Immature natural killer cell (primary cell): Measurements from ENCODE around the gene SAMD13. TPM values are rescaled to one million over a fixed set of nuclear protein-coding genes. Genes with fewer than 3 reads are reported as not detected.

ENCODE experiments used
- DNase-seq, 3 donors: peaks; one replicate each; pipeline ENCODE4 v3.0.0; 2022; ENCODE audit warnings: mixed read lengths in 1 of 3
- H3K27ac Mint-ChIP-seq, 6 donors: one replicate each; pipeline ENCODE4 v1.8.0; 2020; ENCODE audit warnings: mixed read lengths in 6 of 6, mild to moderate bottlenecking in 5 of 6, inconsistent platforms in 4 of 6, moderate library complexity in 3 of 6
- H3K27me3 Mint-ChIP-seq, 3 donors: one replicate each; pipeline ENCODE4 v1.8.0; 2020 to 2021; ENCODE audit warnings: low read depth in 3 of 3, mild to moderate bottlenecking in 3 of 3, mixed read lengths in 3 of 3, moderate library complexity in 3 of 3, inconsistent platforms in 1 of 3
- H3K36me3 Mint-ChIP-seq, 3 donors: one replicate each; pipeline ENCODE4 v1.8.0; 2020; ENCODE audit warnings: mixed read lengths in 3 of 3, inconsistent platforms in 2 of 3, mild to moderate bottlenecking in 2 of 3
- H3K4me1 Mint-ChIP-seq, 2 donors: one replicate each; pipeline ENCODE4 v1.8.0; 2020; ENCODE audit warnings: inconsistent platforms in 2 of 2, mild to moderate bottlenecking in 2 of 2, mixed read lengths in 2 of 2, moderate library complexity in 1 of 2
- H3K4me3 Mint-ChIP-seq, 5 donors: one replicate each; pipeline ENCODE4 v1.8.0; 2020; ENCODE audit warnings: mild to moderate bottlenecking in 5 of 5, mixed read lengths in 5 of 5, inconsistent platforms in 3 of 5, moderate library complexity in 3 of 5
- H3K9me3 Mint-ChIP-seq, 6 donors: one replicate each; pipeline ENCODE4 v1.8.0; 2020; ENCODE audit warnings: mild to moderate bottlenecking in 6 of 6, mixed read lengths in 6 of 6, inconsistent platforms in 4 of 6, moderate library complexity in 3 of 6
- polyA plus RNA-seq, 3 donors: library from polyadenylated mRNA; unstranded; fragments of 300-500 nt; fragmentation: Illumina TruSeq; gene quantifications; one replicate each; pipeline ENCODE4 v1.2.3, GENCODE V29; 2021

Gene SAMD13
- polyA plus RNA-seq, 3 donors from 2014 or later = 1.2 TPM; not detected in 2

DNA sequence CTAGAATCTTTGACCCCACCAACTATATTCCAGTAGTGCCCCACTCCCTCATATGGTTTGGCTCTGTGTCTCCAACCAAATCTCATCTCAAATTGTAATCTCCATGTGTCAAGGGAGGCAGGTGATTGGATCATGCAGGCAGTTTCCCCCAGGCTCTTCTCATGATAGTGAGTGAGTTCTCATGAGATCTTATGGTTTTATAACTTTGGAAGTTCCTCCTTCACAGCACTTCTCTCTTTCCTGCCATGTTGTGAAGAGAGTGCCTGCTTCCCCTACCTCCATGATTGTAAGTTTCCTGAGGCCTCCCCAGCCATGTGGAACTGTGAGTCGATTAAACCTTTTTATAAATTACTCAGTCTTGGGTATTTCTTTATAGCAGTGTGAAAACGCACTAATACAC, 7.7 kb upstream of the SAMD13 start:
- Mint-ChIP-seq H3K27ac (no peak overlapping the region), H3K4me3 (no peak overlapping the region), H3K36me3 (peaks cover 3 to 10% (median 8%) of the 10 kb centered on the region in 3 donors), H3K27me3 (peaks cover 3 to 5% (median 4%) of the 10 kb centered on the region in 3 donors), H3K9me3 (peaks cover 2 to 10% (median 7%) of the 10 kb centered on the region in 6 donors), H3K4me1 (peaks cover 6 to 8% of the 10 kb centered on the region in 2 donors)
- no peak for DNase-seq

DNA sequence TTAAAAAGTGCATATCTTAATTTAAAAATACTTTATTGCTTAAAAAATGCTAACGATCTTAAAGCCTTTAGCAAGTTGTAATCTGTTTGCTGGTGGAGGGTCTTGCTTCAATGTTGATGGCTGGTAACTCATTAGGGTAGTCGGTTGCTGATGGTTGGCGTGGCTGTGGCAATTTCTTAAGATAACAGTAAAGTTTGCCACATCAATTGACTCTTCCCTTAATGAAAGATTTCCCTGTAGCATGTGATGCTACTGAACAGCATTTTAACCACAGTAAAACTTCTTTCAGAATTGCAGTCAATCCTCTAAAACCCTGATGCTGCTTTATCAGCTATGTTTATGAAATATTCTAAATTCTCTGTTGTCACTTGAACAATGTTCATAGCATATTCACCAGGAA, 6.8 kb upstream of the SAMD13 start:
- peaks cover 0 to 5% (median 0%) of the 10 kb centered on the region in 3 donors for H3K36me3 Mint-ChIP-seq
- H3K4me1 Mint-ChIP-seq = peaks cover 10 to 16% of the 10 kb centered on the region in 2 donors
- peaks cover 0 to 2% (median under 1%) of the 10 kb centered on the region in 6 donors for H3K9me3 Mint-ChIP-seq
- no peak for DNase-seq
- no peak overlapping the region for H3K4me3 Mint-ChIP-seq
- H3K27me3 Mint-ChIP-seq = peaks cover 3 to 7% (median 5%) of the 10 kb centered on the region in 3 donors
- H3K27ac Mint-ChIP-seq = no peak overlapping the region

DNA sequence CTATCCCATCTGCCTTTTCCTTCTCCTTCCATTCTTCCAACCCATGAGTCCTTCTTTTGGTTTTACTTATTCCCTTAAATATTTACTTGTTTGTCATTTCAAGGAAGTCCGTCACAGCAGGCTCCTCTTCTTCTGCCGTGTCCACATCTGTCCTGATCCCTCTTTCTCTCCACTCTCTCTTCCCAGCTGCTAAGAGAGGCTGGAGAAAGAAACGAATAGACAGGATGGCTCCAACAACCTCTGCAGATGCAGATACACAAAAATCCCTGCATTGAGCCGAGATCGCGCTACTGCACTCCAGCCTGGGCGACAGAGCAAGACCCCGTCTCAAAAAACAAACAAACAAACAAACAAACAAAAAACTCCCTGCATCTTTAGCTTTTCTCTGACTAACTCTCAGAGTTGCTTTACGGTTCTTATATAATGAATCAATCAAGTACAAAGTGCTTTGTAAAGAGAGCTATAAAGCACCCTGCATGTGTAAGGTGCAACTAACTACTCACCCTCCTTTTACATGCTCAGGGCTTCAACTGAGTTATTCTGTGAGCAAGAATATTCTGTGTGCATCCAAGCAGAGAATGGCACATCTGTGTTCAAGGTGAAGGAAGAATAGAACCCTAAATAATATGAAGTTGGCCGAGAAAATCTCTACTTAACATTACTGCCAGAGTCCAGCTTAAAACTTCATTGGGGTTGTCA, 3.8 kb upstream of the SAMD13 start:
- H3K9me3 Mint-ChIP-seq = peaks cover 0 to 2% (median 0%) of the 10 kb centered on the region in 6 donors
- H3K36me3 Mint-ChIP-seq = peaks cover 0 to 5% (median 0%) of the 10 kb centered on the region in 3 donors
- H3K4me3 Mint-ChIP-seq = peak overlapping the region; percentile 84 to 93 (median 92)
- peak overlapping the region in 1 of 6 donors; percentile 21 for H3K27ac Mint-ChIP-seq
- H3K4me1 Mint-ChIP-seq = peaks cover 22 to 38% of the 10 kb centered on the region in 2 donors
- DNase-seq = no peak
- peaks cover 3 to 7% (median 4%) of the 10 kb centered on the region in 3 donors for H3K27me3 Mint-ChIP-seq

- Mint-ChIP-seq H3K9me3 (peaks cover 0 to 2% (median 0%) of the 10 kb centered on the region in 6 donors), H3K4me3 (peak overlapping the region; percentile 84 to 93 (median 92)), H3K27me3 (peaks cover 3 to 7% (median 4%) of the 10 kb centered on the region in 3 donors), H3K27ac (peak overlapping the region in 2 of 6 donors; percentile 21 to 61), H3K4me1 (peaks cover 28 to 44% of the 10 kb centered on the region in 2 donors), H3K36me3 (peaks cover 0 to 5% (median 0%) of the 10 kb centered on the region in 3 donors)
- DNase-seq = peak; percentile 45 to 49 (median 45)
These were observed 3.2 kb upstream of the SAMD13 start for GRCh38 chr1:84298328-84298683.

GRCh38 chr1:84298684-84299535, 2.6 kb upstream of the SAMD13 start:
- peak in 1 of 3 donors; percentile 31 for DNase-seq
- Mint-ChIP-seq H3K27me3 (peaks cover 3 to 7% (median 4%) of the 10 kb centered on the region in 3 donors), H3K4me3 (peak overlapping the region; percentile 84 to 93 (median 92)), H3K4me1 (peaks cover 30 to 50% of the 10 kb centered on the region in 2 donors), H3K36me3 (peaks cover 0 to 5% (median 0%) of the 10 kb centered on the region in 3 donors), H3K9me3 (peaks cover 0 to 2% (median 0%) of the 10 kb centered on the region in 6 donors), H3K27ac (peak overlapping the region in 4 of 6 donors; percentile 54 to 64 (median 62))

DNA sequence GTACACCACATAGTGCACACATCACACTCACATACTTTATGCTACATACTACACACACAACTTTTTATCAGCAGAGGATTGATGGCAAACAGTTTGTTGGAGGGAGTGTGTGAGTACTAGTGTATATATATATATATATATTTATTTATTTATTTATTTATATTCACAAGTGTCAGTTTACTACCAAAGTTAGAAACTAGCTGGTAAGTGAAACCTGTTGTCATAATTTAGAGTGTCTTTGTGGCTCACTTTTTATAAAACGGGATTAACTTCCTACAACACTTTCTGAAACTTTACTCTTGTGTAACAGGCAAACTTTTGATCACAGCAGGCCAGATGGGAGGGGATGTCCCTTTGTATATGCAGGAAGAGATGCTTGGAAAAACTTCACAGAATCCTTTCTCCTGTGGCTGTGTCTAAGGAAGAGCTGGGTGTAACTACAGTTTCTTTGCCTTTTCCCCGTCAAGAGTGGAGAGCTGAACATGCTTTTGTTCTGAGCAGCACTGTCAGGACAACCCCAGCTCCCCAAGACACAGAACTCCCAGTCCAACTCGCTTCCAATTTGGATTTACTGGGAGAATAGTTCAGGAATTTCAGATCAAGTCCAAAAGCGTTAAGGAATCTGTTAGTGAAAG, 1.9 kb upstream of the SAMD13 start:
- Mint-ChIP-seq H3K36me3 (no peaks in the 10 kb centered on the region), H3K4me3 (peak overlapping the region; percentile 84 to 93 (median 92)), H3K9me3 (no peaks in the 10 kb centered on the region), H3K4me1 (peaks cover 30 to 50% of the 10 kb centered on the region in 2 donors), H3K27me3 (peaks cover 1 to 9% (median 2%) of the 10 kb centered on the region in 3 donors), H3K27ac (peak overlapping the region in 2 of 6 donors; percentile 63 to 64)
- DNase-seq = no peak

- peak overlapping the region in 2 of 5 donors; percentile 3 to 27 for H3K4me3 Mint-ChIP-seq
- H3K27ac Mint-ChIP-seq = no peak overlapping the region
- no peaks in the 10 kb centered on the region for H3K36me3 Mint-ChIP-seq
- DNase-seq = no peak
- no peaks in the 10 kb centered on the region for H3K9me3 Mint-ChIP-seq
- peaks cover 30 to 50% of the 10 kb centered on the region in 2 donors for H3K4me1 Mint-ChIP-seq
- peaks cover 1 to 11% (median 2%) of the 10 kb centered on the region in 3 donors for H3K27me3 Mint-ChIP-seq
These were observed 1.0 kb upstream of the SAMD13 start for GRCh38 chr1:84300501-84300900.

- Mint-ChIP-seq H3K27ac (no peak overlapping the region), H3K27me3 (peaks cover 1 to 11% (median 2%) of the 10 kb centered on the region in 3 donors), H3K9me3 (no peaks in the 10 kb centered on the region), H3K4me3 (peak overlapping the region; percentile 56 to 82 (median 75)), H3K4me1 (peaks cover 30 to 50% of the 10 kb centered on the region in 2 donors), H3K36me3 (no peaks in the 10 kb centered on the region)
- no peak for DNase-seq
These were observed 377 bp downstream of the SAMD13 start for GRCh38 chr1:84301785-84302385.

- Mint-ChIP-seq H3K27ac (peak overlapping the region in 4 of 6 donors; percentile 1 to 66 (median 32)), H3K9me3 (peaks cover 0 to 4% (median under 1%) of the 10 kb centered on the region in 6 donors), H3K36me3 (peaks cover 0 to 5% (median 4%) of the 10 kb centered on the region in 3 donors), H3K4me1 (peaks cover 26 to 42% of the 10 kb centered on the region in 2 donors), H3K27me3 (peaks cover 1 to 6% (median 2%) of the 10 kb centered on the region in 3 donors), H3K4me3 (peak overlapping the region; percentile 56 to 82 (median 75))
- DNase-seq = no peak
These were observed 1.9 kb downstream of the SAMD13 start for GRCh38 chr1:84303314-84303830.

DNA sequence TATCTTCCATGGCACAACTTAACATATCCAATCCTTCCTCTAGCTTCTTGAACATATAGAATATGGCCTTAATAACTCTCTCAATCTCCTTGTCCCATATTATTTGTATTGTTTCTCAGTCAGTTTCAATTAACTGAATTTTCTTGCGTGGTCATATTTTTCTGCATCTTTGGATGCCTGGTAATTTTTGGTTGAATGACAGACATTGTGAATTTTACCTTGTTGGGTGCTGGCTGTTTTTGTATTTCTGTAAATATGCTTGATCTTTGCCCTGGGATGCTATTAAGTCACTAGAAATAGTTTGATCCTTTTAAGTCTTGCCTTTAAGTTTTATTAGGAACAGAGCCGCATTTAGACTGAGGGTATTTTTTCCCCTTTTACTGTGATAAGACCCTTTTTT, 5.9 kb downstream of the SAMD13 start:
- Mint-ChIP-seq H3K36me3 (peaks cover 0 to 5% (median 4%) of the 10 kb centered on the region in 3 donors), H3K27me3 (peaks cover 0 to 4% (median 0%) of the 10 kb centered on the region in 3 donors), H3K4me1 (peaks cover 11 to 15% of the 10 kb centered on the region in 2 donors), H3K4me3 (no peak overlapping the region), H3K27ac (no peak overlapping the region), H3K9me3 (peaks cover 0 to 4% (median under 1%) of the 10 kb centered on the region in 6 donors)
- DNase-seq = no peak

DNA sequence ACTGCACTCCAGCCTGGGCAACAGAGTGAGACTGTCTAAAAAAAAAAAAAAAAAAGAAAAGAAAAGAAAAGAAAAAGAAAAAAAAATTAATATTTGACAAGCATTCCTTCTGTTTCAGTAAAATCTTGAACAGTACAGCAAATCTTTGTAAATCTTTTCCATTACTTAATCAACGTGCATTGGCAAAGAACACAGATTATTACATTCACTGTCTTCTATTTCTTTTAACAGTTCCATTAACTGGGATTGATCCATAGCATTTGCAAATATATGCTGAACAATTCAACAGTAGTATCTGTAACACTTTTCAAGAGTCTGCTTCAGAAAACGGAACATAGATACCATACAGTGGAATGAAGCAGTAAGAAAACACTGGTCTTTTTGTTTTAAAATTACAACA, 9.8 kb downstream of the SAMD13 start:
- no peak overlapping the region for H3K27ac Mint-ChIP-seq
- no peak overlapping the region for H3K4me3 Mint-ChIP-seq
- H3K27me3 Mint-ChIP-seq = peaks cover 0 to 3% (median 0%) of the 10 kb centered on the region in 3 donors
- H3K9me3 Mint-ChIP-seq = peaks cover 0 to 4% (median under 1%) of the 10 kb centered on the region in 6 donors
- peaks cover 0 to 5% (median 4%) of the 10 kb centered on the region in 3 donors for H3K36me3 Mint-ChIP-seq
- DNase-seq = no peak
- no peaks in the 10 kb centered on the region for H3K4me1 Mint-ChIP-seq

GRCh38 chr1:84319662-84320061, 18.2 kb downstream of the SAMD13 start:
- Mint-ChIP-seq H3K27ac (no peak overlapping the region), H3K27me3 (peaks cover 0 to 22% (median 2%) of the 10 kb centered on the region in 3 donors), H3K9me3 (peaks cover 0 to 4% (median 1%) of the 10 kb centered on the region in 6 donors), H3K4me1 (peaks cover 1 to 10% of the 10 kb centered on the region in 2 donors), H3K36me3 (no peaks in the 10 kb centered on the region), H3K4me3 (no peak overlapping the region)
- no peak for DNase-seq
